ENCODE results near the gene POC1A.

The POC1A gene

DNA sequence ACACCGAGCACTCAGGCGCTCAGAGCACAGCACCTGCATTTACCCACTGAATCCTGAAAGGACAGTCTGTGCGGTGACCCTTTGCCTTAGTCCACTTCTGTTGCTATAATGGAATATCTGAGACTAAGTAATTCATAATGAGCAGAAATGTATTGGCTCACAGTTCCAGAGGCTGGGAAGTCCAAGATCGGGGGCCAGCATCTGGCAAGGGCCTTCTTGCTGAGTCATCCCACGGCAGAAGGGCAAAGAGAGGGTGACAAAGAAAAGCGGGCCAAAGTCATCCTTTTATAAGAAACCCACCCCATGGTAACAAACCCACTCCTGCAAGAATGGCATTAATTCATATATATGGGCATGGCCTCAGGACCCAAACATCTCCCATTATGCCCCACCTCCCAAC lies 27.7 kb downstream of the POC1A start:
- no peak for DNase-seq (ENCODE audit: low read depth)

DNA sequence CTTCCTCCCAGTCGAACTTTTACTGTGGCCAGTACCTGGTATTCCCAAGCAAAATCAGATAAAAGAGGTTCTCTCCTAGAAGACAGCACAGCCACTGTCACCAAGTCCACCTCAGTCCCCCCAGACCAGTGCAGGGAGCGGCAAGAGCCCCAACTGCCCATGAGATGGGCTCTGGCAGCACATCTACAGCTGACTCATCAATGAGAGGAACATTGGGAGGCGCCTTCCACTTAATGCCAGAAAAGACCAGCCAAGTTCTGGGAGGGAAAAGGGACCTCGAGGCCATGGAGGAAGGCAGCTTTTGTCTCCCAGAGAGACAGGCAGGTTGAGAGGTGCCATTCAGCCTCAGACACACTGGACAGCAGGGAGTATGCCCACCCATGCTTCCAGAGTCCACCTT lies 28.2 kb downstream of the POC1A start:
- no peak for DNase-seq (ENCODE audit: low read depth)

DNA sequence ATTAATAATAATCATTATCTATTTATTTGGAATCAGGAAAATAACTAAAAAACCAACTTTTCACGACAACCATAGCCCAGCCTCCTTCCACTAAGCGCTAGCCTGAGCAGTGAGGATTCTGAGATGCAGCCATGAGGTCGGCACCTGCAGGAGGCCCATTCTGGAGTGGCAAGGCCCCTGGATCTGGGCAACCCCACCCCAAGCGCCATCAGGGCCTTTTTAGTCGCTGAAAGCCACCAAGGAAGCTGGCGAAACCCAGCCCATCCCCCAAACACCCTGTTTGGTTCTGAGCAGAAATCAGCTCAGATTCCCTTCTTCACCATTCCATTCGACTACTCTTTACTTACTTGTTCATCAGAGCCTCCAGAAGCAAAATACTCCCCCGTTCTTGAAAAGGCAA lies 29.5 kb downstream of the POC1A start:
- no peak for DNase-seq (ENCODE audit: low read depth)

DNA sequence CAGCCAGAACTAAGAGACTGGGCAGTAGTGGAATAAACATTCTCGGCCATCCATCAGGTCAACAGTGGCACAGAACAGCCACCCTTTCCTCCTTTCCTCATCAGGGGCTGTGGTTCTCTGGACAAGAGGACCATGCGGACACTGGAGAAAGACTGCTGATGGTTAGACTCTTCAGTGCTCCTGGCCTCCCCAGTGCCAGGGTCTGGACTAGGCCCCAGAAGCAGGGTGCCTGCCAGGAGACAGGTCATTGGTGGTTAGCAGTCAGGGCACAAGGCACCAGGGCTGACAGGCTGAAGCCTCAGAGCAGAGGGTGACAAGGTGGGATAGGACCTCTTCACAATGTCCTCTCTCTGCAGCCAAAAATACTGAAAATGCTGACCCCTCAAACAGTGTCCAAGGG lies 30.1 kb downstream of the POC1A start:
- DNase-seq (ENCODE audit: low read depth) = no peak

- DNase-seq (ENCODE audit: low read depth) = peak; percentile 54
Observed at GRCh38 chr3:52123106-52123725, 31.0 kb downstream of the POC1A start.

GRCh38 chr3:52122491-52122890 lies 31.7 kb downstream of the POC1A start:
- no peak for DNase-seq (ENCODE audit: low read depth)

DNA sequence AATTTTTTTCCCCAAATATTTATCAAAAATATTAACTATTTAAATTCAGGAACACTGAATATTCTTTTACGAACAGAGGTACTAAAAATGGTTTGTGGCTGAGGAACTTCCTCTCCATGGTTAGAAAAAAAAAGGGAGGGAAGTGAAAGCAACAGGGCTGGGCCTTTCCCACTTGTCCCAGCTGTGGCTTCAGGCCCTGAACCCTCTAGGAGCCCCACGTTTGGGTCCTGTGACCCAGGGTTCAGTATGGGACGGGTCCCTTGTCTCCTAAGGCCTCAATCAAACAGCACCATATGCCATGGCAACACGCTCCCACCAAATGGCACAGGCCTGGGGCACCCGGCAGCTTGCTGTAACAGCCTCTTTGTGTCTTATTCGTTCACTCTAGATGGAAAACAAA lies 32.4 kb downstream of the POC1A start:
- DNase-seq (ENCODE audit: low read depth) = no peak

- DNase-seq (ENCODE audit: low read depth) = no peak
Observed at GRCh38 chr3:52121464-52121805, 32.8 kb downstream of the POC1A start.

DNA sequence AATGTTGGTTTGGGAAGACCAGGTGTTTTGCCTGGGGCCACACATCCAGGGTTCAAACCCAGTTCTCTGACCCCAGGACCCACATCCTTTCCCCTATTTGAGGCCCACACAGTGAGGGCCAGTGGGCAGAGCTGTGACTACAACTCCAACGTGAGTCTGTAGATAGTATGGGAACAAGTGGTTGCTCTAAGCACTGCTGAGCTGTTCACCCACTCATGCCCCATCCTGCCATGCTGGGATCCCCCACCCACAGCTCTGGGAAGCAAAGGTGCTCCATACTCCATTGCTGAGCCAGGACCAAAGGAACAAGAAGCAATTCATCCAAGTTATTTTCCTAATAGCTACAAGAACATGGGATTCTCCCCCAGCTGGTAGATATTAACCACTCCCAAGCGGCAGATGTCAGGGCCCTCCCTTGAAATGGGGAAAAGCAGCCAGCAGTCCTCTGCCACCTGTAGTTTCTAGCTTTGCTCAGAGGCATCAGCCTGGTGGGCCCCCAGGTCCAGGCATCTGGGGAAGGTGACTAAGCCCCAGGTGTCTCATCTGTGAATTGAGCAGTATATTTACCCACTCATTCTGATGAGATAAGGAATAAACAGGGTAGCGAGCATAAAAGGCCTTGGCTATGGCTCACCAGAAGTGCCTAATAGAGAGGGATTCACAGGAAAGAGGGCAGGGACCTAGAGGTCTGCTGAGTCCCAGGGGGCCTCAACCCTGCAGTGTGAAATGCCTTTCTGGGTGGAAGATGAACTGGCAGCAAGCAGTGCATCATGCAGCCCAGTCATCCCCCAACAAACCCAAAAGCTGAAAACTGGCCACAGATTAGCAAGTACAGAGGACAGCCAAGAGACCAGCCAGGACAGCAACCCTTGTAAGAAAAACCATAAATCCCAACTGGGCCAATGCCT lies 33.4 kb downstream of the POC1A start:
- no peak for DNase-seq (ENCODE audit: low read depth)

GRCh38 chr3:52119826-52120225 lies 34.4 kb downstream of the POC1A start:
- no peak for DNase-seq (ENCODE audit: low read depth)

- DNase-seq (ENCODE audit: low read depth) = no peak
Observed at GRCh38 chr3:52119099-52119498, 35.1 kb downstream of the POC1A start.

DNA sequence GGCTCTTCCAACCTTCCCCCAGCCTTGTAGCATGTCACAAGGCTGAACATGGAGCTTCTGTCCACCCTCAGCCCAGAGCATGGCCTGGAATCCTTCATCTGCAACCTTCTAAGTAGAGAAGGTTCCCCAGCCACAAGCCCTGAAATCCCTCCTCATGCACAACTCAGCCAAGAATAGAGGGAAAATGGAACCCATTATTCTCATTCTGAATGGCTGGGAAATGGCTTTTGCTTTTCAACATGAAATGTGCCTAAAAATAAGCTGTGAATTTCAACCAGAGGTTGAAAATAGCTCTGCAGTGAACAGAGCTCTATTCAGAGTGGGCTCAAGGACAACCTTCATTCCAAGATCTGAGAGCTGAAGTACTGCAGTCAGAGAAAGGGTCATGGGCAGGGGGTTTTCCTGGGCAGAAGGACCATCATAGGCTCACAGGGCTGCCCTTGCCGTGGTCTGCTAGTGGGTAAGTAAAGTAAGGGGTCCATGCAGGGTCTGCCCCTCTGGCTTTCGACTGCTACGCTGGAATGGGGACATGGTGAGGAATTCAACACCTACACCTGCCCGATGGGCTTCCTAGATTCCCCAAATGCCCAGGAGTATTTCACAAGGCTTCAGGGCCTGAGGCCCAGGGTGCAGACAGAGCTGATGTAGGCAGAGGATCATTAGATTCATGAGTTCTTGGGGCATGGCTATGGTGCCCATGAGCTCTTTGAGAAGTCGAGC lies 35.9 kb downstream of the POC1A start:
- no peak for DNase-seq (ENCODE audit: low read depth)

DNA sequence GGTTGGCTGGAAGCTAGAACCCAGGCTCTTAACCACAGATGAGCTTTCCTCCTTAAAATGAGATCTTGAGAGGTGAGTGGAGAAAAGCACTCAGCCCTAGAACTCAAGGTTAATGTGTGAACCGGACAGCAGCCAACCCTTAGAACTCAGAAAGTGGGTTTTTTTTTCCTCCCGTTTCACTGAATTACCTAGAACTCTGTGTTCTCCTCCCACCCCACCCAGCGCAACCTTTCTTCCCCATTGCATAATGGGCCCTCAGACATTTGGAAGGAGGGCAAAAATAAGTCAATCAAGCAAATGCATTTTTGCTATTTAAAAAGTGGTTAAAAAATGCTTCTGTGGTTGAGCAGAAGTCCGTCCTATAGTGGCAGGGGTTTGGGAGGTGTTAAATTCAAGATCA lies 36.7 kb downstream of the POC1A start:
- no peak for DNase-seq (ENCODE audit: low read depth)

DNA sequence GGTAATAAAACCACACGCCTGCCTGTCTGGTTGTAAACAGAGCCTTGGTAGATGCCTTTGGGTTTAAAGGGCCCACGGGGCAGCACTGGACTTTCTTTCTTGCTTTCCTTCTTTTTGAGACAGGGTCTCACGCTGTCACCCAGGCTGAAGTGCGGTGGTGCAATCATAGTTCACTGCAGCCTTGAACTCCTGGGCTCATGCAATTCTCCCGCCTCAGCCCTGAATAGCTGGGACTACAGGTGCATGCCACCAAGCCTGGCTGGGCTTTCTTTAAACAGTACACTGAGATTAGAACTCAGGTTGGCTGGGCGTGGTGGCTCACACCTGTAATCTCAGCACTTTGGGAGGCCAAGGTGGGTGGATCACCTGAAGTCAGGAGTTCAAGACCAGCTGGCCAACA lies 42.2 kb downstream of the POC1A start:
- DNase-seq (ENCODE audit: low read depth) = no peak

- no peak for DNase-seq (ENCODE audit: low read depth)
Observed at GRCh38 chr3:52110502-52110901, 43.7 kb downstream of the POC1A start.

DNA sequence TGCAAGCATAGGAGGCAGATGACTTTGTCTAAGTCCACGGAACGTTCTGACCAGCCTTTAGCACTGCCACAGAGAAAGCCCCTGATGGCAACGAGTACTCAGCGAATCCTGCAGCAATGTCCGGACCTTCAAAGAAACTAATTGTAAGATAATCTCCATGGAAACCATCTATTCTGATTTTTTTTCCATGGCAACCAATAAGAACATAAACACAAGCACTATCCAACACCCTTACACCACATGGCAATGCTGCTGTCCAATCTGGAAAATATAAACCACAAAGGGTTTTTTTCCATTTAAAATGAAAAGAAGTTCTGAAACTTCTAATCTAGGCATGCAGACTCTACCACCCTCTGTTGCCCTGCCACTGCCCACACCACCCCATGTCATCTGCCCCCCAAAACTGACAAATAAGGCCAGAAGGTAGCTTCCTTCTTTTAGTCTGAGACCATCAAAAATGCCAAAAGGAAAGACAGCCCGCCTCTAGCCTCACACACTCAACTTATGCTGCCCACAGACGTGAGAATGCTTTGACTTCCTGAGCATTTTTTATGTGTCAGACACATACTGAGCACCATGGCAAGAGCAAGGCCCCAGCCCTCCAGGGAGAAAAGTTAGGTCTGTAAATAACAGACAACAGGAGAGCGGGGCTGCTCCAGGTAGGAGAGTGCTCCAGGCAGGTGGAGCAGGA lies 44.5 kb downstream of the POC1A start:
- no peak for DNase-seq (ENCODE audit: low read depth)

GRCh38 chr3:52108302-52109232 lies 45.7 kb downstream of the POC1A start:
- no peak for DNase-seq (ENCODE audit: low read depth)

DNA sequence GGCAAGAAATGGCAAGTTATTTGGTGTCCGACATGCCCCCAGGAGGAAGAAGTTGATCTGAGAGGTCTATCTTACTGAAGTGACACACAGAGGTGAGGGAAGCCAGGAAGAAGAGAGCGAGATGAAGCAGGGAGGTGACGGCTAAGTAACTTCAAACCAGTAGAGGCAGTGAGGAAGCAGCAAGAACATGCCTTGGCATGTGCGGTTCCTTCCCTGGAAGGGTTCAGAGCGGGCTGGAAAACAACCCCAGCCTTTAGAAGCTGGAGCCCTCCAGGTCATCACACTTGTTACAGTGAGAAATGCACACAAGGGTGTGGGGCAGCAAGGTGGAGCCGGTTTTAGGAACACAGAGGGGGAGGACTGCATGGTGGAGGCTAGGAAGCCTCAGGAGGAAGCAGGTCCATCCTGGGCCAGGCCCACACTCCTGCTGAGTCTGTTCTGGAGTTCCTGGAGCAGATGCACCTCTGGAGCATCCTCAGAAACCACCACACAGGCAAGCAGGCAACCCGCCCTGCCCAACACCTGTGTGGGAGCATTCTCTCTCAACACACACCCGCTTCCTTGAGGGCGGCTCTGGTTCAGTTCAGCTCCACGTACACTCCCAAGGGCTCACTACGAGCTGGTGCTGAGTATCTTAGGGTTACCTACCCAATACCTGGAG lies 47.1 kb downstream of the POC1A start:
- DNase-seq (ENCODE audit: low read depth) = no peak

DNA sequence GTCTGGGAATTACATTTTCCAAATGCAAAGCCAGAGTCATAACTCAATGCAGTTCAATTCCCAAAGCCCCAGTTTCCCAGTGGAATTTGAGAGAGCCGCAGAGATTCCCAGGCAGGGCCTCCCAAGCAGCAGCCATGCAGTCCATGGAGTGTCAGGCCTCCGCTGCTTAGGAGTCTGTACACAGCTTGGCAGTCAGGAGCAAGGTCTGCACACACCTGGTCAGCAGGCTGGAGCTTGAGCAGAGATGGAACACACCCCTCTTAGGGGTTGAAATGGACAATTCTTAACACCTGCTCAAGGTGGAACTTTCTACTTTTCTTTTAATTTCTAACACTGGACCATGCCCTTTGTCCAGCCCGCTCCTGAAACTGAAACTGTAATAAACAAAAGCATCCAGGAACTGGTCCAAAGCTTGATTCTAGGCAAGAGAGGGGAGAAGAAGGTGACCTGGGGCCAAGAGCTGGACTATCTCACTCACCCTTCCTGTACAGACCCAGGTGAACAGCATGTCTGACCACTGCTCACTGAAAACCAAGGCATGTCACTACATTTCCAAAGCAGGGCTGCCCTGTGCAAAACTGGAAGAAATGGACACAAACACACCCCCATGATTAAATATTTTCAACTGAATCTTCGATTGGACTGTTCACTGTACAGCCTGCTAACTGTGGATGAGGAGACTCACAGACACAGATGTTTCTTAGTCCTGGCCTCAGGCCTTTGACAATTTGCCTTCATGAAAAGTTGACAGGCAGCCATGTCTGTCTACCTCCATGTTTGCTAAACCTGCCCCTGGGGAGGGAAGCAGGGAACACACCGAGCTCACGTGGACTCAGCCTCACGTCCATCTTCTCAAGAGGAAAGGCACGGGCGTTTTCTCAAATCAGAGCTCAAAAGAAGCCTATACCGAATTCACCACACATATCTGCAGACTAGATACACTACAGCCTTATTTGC lies 49.3 kb downstream of the POC1A start:
- no peak for DNase-seq (ENCODE audit: low read depth)

- no peak for DNase-seq (ENCODE audit: low read depth)
Observed at GRCh38 chr3:52102934-52103333, 51.3 kb downstream of the POC1A start.

All from stimulated activated CD8-positive, alpha-beta memory T cell treated with anti-CD3 and anti-CD28 coated beads, Interleukin-12 subunit alpha, Interleukin-12 subunit beta, amount 100 ng/mL, for 4 hours (primary cell).